HepG2 (cell line): ENCODE data around the gene CIAO3. TPM values are rescaled to one million over a fixed set of nuclear protein-coding genes. Genes with fewer than 3 reads are reported as not detected.

Source experiments
- AGO1 ChIP-seq: fragments of 200-400 bp; formaldehyde crosslinking; IDR thresholded peaks from 2 replicates; pipeline ENCODE4 v1.6.1; 2017; ENCODE audit warnings: mild to moderate bottlenecking, low read depth, low read length, moderate library complexity; ENCODE audit not compliant: poor library complexity, severe bottlenecking
- BRD4 ChIP-seq: sonication (generic); formaldehyde crosslinking; IDR thresholded peaks from 2 replicates; pipeline ENCODE4 v1.4.0; 2020; ENCODE audit warnings: missing genetic modification reagents
- CBX1 ChIP-seq: IDR thresholded peaks from one replicate; pipeline ENCODE4 v1.6.1; 2016; ENCODE audit warnings: antibody characterized with exemption, low read depth
- HNRNPH1 ChIP-seq: fragments of 200-400 bp; formaldehyde crosslinking; optimal IDR thresholded peaks from 2 replicates; pipeline ENCODE3; 2017; ENCODE audit warnings: mild to moderate bottlenecking, low read depth, low read length
- HOXA9 ChIP-seq: sonication (generic); formaldehyde crosslinking; IDR thresholded peaks from 2 replicates; pipeline ENCODE4 v1.8.1; 2022; ENCODE audit warnings: missing genetic modification reagents, mild to moderate bottlenecking, moderate library complexity, borderline replicate concordance
- MIER2 ChIP-seq: IDR thresholded peaks from 2 replicates; pipeline ENCODE4 v1.6.1; 2016; ENCODE audit warnings: missing biosample characterization, missing genetic modification reagents
- MLLT10 ChIP-seq: sonication (generic); formaldehyde crosslinking; IDR thresholded peaks from 2 replicates; pipeline ENCODE4 v1.4.0; 2020; ENCODE audit warnings: missing genetic modification reagents
- NBN ChIP-seq: fragments of 450-650 bp; conservative IDR thresholded peaks from 2 replicates; pipeline ENCODE4 v1.6.1; 2017
- SIX1 ChIP-seq: sonication (generic); formaldehyde crosslinking; IDR thresholded peaks from 2 replicates; pipeline ENCODE4 v1.4.0; 2020; ENCODE audit warnings: missing genetic modification reagents, borderline replicate concordance
- SIX4 ChIP-seq: sonication (generic); formaldehyde crosslinking; IDR thresholded peaks from 2 replicates; pipeline ENCODE4 v1.4.0; 2020; ENCODE audit warnings: missing genetic modification reagents
- SNAPC2 ChIP-seq: sonication (generic); formaldehyde crosslinking; IDR thresholded peaks from 2 replicates; pipeline ENCODE4 v1.8.1; 2022; ENCODE audit warnings: mild to moderate bottlenecking, missing genetic modification reagents
- TEAD3 ChIP-seq: optimal IDR thresholded peaks from 2 replicates; pipeline ENCODE3; 2016; ENCODE audit warnings: borderline replicate concordance
- ZBTB21 ChIP-seq: sonication (generic); formaldehyde crosslinking; IDR thresholded peaks from 2 replicates; pipeline ENCODE4 v1.4.0; 2020; ENCODE audit warnings: missing genetic modification reagents
- ZMYM3 ChIP-seq: sonication (generic); formaldehyde crosslinking; IDR thresholded peaks from 2 replicates; pipeline ENCODE4 v1.5.1; 2020; ENCODE audit warnings: mild to moderate bottlenecking, missing genetic modification reagents
- ZNF136 ChIP-seq: sonication (generic); formaldehyde crosslinking; IDR thresholded peaks from 2 replicates; pipeline ENCODE4 v1.8.1; 2022; ENCODE audit warnings: low read depth, mild to moderate bottlenecking, moderate library complexity, missing genetic modification reagents
- ZNF256 ChIP-seq: sonication (generic); formaldehyde crosslinking; conservative IDR thresholded peaks from 2 replicates; pipeline ENCODE4 v1.4.0; 2020; ENCODE audit warnings: missing genetic modification reagents
- ZNF547 ChIP-seq: sonication (generic); formaldehyde crosslinking; IDR thresholded peaks from 2 replicates; pipeline ENCODE4 v1.5.1; 2020; ENCODE audit warnings: mild to moderate bottlenecking, missing genetic modification reagents
- ZNF549 ChIP-seq: sonication (generic); formaldehyde crosslinking; IDR thresholded peaks from 2 replicates; pipeline ENCODE4 v1.5.0; 2020; ENCODE audit warnings: missing genetic modification reagents
- ZNF713 ChIP-seq: sonication (generic); formaldehyde crosslinking; IDR thresholded peaks from 2 replicates; pipeline ENCODE4 v1.4.0; 2020; ENCODE audit warnings: mild to moderate bottlenecking, missing genetic modification reagents
- ZNF724P ChIP-seq: sonication (generic); formaldehyde crosslinking; IDR thresholded peaks from 2 replicates; pipeline ENCODE4 v1.8.0; 2022; ENCODE audit warnings: missing genetic modification reagents, borderline replicate concordance
- polyA plus RNA-seq, 8 experiments: library from polyadenylated mRNA; depleted of rRNA in 3 of 8; stranded (reverse) in 7 of 8; unstranded in 1 of 8; fragments of >200 nt; fragmentation: Illumina TruSeq in 4 of 8; extraction: Trizol in 4 of 8; gene quantifications; 2 replicates each; pipeline versions ENCODE4 v1.2.1 to v1.2.3, GENCODE V29; 2011 to 2016; ENCODE audit warnings: low read depth in 4 of 8, missing spikeins in 1 of 8, mixed read lengths in 1 of 8; ENCODE audit not compliant: insufficient read depth in 1 of 8
- total RNA-seq, 5 experiments: library from RNA; depleted of rRNA; stranded (reverse); fragments of >200 nt; fragmentation: Illumina TruSeq; extraction: Trizol; gene quantifications; 2 replicates each; pipeline ENCODE4 v1.2.3, GENCODE V29; 2016; ENCODE audit warnings: low read depth in 1 of 5
- TF ChIP-seq, protein P1 (sequence below): sonication (generic); formaldehyde crosslinking; IDR thresholded peaks from 2 replicates; pipeline ENCODE4 v1.8.1; 2023; ENCODE audit warnings: mild to moderate bottlenecking, missing genetic modification reagents, borderline replicate concordance
- TF ChIP-seq, protein P2 (sequence below): sonication (generic); formaldehyde crosslinking; IDR thresholded peaks from 2 replicates; pipeline ENCODE4 v1.5.0; 2020; ENCODE audit warnings: missing genetic modification reagents
- TF ChIP-seq, protein P3 (sequence below): sonication (generic); formaldehyde crosslinking; conservative IDR thresholded peaks from 2 replicates; pipeline ENCODE4 v1.5.0; 2020; ENCODE audit warnings: missing genetic modification reagents
- TF ChIP-seq, protein P4 (sequence below): sonication (generic); formaldehyde crosslinking; IDR thresholded peaks from 2 replicates; pipeline ENCODE4 v1.8.1; 2023; ENCODE audit warnings: mild to moderate bottlenecking, inconsistent platforms, moderate library complexity, missing genetic modification reagents, borderline replicate concordance
- TF ChIP-seq, protein P5 (sequence below): sonication (generic); formaldehyde crosslinking; IDR thresholded peaks from 2 replicates; pipeline ENCODE4 v1.8.0; 2022; ENCODE audit warnings: mild to moderate bottlenecking, missing genetic modification reagents, borderline replicate concordance

CIAO3 gene
- total and polyA plus RNA-seq, 2 of the 13 experiments (the other 11 are each of a cell fraction or from before 2014, with no cell fraction given): 21.7 to 25.0 TPM

DNA sequence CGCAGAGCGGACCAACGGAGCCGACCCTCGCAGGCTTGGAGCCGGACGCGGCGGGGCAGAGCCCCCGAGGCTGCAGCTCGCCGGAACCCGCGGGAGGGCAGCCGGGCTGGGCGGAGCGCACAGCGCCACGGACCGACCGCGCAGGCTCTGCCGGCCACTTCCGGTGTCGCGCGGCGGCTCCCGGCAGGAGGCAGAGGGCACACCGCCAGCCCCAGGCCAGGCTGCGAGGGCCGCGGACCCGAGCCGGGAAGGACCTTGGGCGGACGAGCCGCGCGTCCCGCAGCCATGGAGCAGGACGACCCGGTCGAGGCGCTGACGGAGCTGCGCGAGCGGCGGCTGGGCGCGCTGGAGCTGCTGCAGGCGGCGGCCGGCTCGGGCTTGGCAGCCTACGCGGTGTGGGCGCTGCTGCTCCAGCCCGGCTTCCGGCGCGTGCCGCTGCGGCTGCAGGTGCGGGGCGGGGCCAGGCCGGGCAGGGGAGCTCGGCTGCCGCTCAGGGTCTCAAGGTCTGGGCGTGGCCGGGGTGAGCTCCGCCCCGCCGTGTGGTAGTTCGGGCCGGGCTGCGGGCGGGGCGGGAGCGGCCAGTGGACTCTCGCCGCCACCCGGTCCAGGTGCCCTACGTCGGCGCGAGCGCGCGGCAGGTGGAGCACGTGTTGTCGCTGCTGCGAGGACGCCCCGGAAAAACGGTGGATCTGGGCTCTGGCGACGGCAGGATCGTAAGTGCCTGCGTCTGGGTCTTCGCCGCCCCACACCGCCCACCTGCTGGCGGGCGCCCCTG, 19.6 kb downstream of the CIAO3 start, which contains the start of gene ANTKMT (continued):
- peak; percentile 78 for TF ChIP-seq HOXA9 (CRISPR knock-in tag)
- TF ChIP-seq SIX1 (CRISPR knock-in tag): no peak
- TF ChIP-seq ZNF713 (CRISPR knock-in tag): no peak; the same call in 1 of the 2 replicates
- TF ChIP-seq ZNF256: no peak
- TF ChIP-seq, protein P1, sequence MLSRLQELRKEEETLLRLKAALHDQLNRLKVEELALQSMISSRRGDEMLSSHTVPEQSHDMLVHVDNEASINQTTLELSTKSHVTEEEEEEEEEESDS (CRISPR knock-in tag): no peak
- peak; percentile 70 for TF ChIP-seq BRD4 (CRISPR knock-in tag)
- no peak for TF ChIP-seq HNRNPH1
- TF ChIP-seq CBX1: no peak
- TF ChIP-seq ZNF724P (CRISPR knock-in tag): peak; percentile 47
- TF ChIP-seq, protein P2, sequence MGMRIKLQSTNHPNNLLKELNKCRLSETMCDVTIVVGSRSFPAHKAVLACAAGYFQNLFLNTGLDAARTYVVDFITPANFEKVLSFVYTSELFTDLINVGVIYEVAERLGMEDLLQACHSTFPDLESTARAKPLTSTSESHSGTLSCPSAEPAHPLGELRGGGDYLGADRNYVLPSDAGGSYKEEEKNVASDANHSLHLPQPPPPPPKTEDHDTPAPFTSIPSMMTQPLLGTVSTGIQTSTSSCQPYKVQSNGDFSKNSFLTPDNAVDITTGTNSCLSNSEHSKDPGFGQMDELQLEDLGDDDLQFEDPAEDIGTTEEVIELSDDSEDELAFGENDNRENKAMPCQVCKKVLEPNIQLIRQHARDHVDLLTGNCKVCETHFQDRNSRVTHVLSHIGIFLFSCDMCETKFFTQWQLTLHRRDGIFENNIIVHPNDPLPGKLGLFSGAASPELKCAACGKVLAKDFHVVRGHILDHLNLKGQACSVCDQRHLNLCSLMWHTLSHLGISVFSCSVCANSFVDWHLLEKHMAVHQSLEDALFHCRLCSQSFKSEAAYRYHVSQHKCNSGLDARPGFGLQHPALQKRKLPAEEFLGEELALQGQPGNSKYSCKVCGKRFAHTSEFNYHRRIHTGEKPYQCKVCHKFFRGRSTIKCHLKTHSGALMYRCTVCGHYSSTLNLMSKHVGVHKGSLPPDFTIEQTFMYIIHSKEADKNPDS (CRISPR knock-in tag): 0 out of 2 replicates have a peak, but pooled peaks have one; percentile 3
- TF ChIP-seq SNAPC2: no peak
- TF ChIP-seq NBN: no peak
- TF ChIP-seq ZNF136 (CRISPR knock-in tag): 0 out of 2 replicates have a peak, but pooled peaks have one; percentile 28
- TF ChIP-seq, protein P3, sequence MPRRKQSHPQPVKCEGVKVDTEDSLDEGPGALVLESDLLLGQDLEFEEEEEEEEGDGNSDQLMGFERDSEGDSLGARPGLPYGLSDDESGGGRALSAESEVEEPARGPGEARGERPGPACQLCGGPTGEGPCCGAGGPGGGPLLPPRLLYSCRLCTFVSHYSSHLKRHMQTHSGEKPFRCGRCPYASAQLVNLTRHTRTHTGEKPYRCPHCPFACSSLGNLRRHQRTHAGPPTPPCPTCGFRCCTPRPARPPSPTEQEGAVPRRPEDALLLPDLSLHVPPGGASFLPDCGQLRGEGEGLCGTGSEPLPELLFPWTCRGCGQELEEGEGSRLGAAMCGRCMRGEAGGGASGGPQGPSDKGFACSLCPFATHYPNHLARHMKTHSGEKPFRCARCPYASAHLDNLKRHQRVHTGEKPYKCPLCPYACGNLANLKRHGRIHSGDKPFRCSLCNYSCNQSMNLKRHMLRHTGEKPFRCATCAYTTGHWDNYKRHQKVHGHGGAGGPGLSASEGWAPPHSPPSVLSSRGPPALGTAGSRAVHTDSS (CRISPR knock-in tag): no peak
- TF ChIP-seq ZBTB21 (CRISPR knock-in tag): no peak
- peak; percentile 92 for TF ChIP-seq AGO1
- TF ChIP-seq, protein P4, sequence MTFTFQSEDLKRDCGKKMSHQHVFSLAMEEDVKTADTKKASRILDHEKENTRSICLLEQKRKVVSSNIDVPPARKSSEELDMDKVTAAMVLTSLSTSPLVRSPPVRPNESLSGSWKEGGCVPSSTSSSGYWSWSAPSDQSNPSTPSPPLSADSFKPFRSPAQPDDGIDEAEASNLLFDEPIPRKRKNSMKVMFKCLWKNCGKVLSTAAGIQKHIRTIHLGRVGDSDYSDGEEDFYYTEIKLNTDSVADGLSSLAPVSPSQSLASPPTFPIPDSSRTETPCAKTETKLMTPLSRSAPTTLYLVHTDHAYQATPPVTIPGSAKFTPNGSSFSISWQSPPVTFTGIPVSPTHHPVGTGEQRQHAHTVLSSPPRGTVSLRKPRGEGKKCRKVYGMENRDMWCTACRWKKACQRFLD (CRISPR knock-in tag): no peak
- no peak for TF ChIP-seq MLLT10 (CRISPR knock-in tag)
- TF ChIP-seq MIER2: no peak
- no peak; the same call in 1 of the 2 replicates for TF ChIP-seq SIX4 (CRISPR knock-in tag)
- no peak; the same call in 1 of the 2 replicates for TF ChIP-seq ZNF549 (CRISPR knock-in tag)
- TF ChIP-seq, protein P5, sequence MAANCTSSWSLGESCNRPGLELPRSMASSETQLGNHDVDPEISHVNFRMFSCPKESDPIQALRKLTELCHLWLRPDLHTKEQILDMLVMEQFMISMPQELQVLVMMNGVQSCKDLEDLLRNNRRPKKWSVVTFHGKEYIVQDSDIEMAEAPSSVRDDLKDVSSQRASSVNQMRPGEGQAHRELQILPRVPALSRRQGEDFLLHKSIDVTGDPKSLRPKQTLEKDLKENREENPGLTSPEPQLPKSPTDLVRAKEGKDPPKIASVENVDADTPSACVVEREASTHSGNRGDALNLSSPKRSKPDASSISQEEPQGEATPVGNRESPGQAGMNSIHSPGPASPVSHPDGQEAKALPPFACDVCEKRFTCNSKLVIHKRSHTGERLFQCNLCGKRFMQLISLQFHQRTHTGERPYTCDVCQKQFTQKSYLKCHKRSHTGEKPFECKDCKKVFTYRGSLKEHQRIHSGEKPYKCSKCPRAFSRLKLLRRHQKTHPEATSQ: no peak
- TF ChIP-seq TEAD3 (CRISPR knock-in tag): no peak
- no peak for TF ChIP-seq ZMYM3 (CRISPR knock-in tag)
- peak; percentile 82 for TF ChIP-seq ZNF547
